Occipital lobe (tissue), 2 donors: ENCODE measurements around the gene NR1D1. TPM values are rescaled to one million over a fixed set of nuclear protein-coding genes. Genes with fewer than 3 reads are reported as not detected.

Experiments used
- DNase-seq: peaks from one replicate; lab custom pipeline; 2025; lab: John Stamatoyannopoulos, UW
- total RNA-seq: library from RNA; depleted of rRNA; stranded (reverse); fragments of >200 nt; gene quantifications from one replicate; pipeline ENCODE4 v1.2.3, GENCODE V29; 2014

Gene NR1D1
- total RNA-seq, 1 donor from 2014 or later, result 0.78 TPM

DNA sequence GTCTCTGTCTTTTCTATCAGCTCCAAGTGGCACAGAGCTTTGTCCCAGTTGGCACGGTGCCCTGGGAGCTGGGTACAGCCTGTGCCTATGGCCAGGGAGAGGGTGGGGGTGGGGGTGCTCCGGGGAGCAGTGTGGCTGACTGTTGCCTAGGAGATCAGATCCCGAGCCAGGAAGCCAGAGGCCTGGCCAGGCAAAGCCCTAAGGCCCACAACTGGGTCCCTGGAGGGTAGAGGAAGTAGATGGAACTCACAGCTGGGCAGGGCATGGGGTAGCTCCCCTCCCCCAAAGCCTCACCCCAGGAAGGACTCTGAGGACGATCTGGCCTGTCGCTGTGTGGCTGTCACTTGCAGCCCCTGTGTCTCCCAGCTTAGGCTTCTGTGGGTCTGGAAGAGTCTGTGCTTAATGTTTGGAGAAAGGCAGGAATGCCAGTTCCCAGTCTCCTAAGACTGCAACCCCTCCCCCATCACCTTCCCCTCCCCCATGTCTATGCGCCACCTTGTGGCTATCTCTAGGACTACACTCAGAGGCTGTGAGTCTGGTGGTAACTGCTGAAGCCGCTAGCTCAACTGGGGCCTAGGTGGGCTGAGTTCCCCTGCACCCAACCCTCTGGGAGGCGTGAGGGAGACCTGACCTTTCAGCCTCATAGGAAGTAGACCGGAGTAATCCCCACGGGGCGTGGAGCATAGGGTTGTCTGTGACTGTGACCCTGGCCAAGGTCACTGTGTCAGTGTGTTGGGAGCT, 25.0 kb downstream of the NR1D1 start:
- DNase-seq, result peak; percentile 75

DNA sequence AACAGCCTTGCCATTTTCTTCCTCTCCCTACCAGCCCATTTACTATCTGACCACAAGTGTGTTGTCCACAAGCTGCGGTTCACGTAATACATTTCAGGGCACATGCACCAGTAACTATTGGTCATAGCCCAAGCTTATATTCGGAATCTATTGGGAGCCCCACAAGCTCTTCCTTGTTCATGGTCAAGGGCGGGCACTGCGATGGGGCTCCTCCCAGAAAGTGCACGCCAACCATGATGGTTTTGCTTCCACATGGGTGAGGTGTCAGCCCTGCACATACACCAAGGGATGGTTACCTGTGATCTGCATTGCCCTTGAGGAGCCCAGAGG, 25.6 kb downstream of the NR1D1 start:
- no peak for DNase-seq

DNA sequence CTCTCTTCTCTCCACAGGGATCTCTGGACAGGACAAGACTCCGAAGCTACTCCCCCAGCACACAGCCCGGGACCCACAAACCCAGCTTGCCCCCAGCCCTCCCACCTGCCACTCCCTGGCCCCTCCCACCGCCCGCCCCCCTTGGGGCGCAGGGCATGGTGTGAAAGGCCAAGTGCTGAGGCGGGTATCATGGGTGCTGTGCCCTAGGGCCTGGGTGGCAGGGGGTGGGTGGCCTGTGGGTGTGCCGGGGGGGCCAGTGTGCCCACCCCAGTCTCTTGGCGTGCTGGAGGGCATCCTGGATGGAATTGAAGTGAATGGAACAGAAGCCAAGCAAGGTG, 26.2 kb downstream of the NR1D1 start:
- no peak for DNase-seq

DNA sequence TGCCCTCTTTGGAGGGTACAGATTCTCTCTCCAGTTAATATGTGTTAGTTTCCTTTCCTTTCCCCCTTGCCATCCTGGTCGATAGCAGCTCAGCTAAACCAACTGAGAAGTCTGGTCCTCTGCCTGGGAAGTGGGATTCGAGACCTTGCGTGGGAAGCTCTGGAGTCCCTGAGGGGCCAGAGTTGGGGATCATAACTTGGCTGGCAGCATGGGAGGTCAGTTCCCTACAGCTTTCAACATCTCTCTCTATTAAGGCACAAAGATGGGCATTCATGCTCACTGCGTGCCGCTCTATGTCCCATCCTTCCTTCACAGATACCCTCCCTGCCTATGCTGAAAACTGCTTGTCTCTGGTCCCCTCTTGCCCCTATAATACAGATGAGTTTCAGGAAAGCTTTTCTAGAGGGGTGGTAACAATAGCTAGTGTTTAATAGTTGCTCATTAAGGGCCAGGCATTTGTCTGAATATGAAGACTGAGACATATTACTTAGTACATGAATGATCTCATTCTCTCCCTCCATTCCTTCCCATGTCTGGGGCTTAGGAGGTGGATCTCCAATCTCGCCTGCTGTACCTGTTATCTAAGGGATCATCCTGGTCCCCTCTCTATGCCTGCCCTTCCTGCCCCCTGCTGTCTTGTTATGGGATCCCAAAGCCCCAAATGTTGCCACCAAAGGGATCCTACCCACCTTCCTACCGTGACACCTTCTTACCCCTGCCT, 26.8 kb downstream of the NR1D1 start:
- DNase-seq, result no peak

DNA sequence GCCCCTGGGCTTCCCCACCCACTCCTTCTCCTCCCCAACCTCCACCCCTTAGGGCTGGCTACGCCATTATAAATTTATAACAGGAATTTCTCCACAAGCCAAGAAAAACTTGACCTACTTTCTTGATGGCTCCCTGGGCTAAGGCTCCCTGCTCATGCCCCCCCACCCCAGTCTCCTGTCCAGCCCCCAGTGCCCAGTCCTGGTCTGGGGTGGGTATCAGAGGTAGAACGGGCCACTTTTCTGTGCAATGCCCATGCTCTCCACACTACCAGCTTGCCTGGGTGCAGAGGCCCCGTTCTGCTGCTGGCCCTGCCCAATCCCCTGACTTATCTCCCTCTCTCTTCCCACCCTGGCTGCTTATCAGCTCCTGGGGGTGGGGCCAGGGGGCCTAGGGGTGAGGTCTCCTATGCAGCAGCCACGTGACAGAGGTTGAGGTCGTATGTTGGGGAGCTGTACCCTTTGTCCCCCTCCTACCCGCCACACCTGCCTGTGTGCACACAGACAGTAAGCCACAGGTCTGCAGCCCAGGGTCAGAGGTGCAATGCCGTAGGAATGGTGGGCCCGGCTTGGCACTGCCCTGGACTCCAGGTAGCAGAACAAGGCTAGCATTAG, 27.5 kb downstream of the NR1D1 start:
- no peak for DNase-seq

DNA sequence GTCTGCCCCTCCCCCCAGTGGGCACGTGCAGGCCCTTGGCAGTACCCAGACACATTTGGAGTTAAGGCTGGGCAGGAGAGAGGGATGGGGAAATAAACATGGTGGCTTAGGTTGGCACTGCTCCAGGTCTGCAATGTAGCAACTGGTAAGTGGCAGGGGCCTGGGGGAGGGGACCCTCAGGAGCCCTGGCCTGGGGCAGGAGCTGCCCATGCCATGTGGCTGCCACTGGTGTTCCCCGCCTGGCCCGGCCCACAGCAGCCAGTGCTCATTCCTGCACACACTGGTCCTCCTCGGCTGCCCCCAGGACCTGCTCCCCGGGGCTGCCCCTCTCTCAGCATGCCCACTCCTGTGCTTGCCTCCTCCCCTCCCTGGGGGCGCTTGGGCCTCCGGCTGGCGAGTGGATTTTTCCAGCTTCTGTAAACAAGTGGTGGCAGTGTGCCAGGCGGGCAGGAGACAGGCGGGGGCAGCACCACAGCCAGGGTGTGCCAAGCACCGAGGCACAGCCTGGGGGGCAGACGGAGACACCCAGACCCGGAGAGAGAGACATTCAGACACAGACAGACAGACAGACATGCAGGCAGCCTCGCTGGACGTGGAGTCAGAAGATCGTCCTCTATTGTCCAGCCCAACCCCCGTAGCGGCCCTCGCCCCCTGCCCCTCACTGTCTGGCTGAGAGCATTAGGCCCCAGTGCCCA, 28.2 kb downstream of the NR1D1 start:
- peak; percentile 87 for DNase-seq

DNA sequence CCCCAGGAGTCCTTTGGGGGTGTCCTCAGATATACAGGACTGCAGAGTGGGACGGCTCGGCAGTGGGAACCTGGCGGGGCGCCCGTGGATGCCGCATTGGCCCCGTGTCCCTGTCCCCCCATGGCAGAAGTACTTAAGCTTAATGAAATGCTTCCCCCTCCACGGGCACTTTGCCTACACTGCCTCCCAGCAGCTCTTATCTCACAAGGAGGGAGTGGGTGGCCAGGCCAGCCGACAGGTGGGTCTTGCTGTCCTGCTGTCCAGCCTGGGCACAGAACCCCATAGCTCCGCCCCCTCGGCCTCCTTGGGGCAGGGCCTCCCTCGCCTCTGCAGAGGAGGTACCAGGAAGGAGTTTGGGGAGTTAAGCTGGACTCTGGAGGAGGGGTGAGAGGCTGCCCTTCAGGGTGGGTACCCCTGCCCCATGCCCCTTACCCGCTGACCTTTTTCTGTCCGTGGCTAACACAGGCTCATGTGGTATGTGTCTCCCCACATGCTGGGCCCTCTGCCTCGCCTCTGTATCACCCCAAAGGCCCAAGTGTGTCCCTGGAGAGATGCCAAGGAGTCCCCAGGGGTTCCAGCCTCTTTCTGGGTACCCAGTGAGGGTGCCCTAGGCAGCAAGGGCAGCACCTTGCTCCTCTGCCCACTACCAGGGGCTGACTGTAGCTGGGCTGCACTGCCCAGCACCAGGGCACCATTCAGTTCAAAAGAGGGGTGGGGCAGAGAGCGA, 28.9 kb downstream of the NR1D1 start:
- DNase-seq, result peak; percentile 50

DNA sequence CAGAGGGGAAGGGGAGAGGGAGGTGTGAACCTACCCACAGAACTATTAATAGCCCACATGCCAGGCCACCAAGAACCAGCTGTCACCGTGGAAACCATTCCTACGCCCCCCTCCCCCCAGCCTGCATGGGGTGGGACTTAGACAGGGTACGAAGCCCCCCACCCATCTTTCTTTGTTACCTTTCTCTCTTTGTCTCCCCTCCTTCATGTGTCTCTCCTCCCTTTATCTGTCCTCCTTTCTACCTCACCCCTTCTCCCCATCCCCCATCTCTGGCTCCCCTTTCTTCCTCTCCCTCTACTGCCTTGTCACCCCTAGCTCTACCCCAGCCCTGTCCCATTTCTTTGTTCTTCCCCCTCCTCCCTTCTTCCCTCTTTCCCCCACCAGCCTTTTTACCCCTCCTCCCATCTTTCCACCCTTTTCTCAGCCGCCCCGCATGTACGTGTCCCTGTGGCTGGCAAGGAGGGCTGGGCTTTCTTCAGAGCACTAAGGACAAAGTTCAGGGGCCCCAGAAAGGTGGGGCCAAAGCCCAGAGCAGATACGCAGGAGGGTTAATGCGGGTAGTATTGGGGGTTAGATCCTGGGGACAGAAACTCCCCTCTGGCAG, 29.6 kb downstream of the NR1D1 start:
- no peak for DNase-seq

DNA sequence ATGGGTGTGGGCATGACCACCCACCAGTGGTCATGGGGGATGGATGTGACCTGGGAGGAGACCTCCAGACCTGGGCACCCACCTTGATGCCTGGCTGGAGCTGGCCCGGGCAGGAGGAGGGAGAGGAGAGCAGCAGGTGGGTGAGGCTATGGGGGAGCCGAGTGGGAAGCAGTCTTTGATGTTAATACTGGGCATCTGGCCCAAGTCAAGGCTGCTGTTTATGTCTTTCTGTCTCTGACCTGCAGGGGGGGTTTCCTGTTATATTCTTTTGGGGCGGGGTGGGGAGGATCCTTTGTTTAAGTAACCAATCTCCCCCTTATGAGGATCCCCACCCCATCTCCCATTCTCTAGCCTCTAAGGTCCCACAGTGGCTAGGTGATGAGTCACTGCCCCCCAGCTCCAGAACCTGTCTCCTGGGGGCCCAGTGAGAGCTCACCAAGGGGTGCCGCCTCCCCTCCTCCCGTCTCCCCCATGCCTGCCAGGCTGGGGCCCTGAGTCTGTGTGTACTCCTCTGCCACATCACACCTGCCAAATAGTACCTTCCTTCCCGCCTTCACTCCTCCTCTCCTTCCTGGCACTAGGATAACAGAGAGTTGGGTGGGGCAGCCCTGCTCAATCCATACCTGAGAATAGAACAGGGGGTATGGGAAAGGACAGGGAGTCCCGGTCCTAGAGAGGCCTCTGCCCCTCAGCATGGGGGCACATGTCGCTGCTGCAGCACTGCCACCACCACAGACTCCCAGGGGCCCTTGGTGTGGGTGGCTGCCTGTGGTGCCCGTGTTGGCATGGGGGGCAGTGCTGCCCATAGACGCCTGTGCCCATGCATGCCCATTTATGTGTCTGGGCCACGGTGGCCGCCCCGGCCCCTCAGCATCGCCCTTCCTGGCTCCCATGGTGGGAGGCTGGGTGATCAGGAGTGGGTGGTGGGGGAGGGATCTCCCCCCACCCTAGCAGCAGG, 30.4 kb downstream of the NR1D1 start:
- no peak for DNase-seq

DNA sequence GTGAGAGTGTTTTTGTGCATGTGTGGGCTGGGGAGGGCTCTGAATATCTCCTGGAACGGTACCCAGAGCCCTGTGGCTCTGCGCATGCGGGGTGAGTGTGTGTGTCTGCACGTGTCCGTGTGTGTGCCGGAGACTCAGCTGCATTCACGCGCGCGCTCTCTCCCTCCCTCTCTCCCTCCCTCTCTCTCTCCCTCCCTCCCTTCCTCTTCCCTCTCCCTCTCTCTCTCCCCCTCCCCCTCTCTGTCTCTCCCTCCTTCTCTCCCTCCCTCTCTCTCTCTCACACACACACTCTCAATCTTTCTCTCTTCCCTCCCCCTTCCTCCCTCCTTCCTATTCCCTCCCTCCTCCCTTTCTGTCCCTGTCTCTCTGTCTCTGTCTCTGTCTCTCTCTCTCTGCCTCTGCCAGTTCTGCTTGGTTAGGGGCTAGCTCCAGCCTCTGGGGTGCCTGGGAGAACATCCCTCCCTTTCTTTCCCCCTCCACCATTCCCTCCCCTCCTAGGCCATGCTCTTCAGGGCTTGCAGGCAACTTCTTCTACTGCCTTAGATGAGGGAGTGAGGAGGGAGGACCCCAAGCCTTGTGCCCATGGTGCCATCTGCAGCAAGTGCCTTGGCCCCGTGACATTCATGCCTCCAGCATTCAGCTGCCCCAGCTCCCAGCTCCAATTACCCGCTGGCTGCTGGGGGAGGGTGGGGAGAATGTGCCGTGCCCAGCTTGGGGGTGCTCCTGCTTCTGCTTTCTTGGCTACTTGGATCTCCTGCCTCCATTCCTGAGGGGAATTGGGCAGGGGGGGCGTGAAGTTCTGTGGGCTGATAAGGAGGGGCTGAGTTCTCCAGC, 31.3 kb downstream of the NR1D1 start:
- peak; percentile 89 for DNase-seq

DNA sequence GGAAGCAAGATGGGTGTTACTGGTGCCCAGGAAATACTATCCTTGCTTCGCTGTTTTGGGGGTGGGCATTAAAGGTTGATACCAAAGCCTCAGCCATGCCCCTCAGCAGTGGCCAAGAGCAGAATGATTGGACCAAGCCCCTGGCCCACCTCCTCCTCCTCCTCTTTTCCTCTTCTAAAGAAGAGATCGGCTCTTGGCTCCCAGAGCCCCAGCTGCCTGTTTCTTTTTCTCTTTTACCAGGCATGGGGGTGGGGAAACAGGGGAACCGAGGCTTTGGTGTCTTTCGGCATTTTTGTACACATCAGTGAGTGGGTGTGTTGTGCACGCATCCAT, 31.8 kb downstream of the NR1D1 start:
- DNase-seq, result no peak

DNA sequence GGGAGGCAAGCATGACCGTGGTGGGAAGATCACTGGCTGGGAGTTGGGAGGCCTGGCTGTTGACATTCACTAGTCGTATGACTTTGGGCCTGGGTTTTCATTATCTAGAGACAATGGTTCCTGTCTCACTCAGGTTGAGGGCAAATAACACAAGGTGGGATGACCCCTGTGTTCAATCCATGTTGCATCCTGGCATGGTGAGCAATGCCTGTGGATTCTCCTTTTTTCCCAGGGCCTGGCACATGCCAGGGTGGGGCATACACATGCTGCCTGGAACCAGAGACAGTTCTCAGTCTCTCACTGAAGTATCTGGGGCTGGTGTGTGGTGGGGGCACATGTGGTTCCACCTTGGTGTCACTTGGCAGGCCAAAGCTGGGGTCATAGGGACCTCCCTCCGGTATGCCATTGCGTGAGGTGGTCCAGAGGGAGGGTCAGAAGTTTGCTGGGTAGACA, 32.2 kb downstream of the NR1D1 start:
- no peak for DNase-seq

DNA sequence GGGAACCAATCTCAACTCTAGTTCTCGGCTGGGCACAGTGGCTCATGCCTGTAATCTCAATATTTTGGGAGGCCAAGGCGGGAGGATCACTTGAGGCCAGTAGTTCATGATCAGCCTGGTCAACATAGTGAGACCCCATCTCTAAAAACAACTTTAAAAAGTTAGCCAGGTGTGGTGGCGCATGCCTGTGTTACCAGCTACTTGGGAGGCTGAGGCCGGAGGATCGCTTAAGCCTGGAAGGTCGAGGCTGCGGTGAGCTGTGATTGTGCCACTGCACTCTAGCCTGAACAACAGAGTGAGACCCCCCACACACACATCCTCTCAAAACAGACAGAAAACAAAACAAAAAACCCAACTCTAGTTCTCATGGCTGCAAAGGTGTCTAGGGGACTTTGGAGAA, 32.7 kb downstream of the NR1D1 start:
- DNase-seq, result no peak

DNA sequence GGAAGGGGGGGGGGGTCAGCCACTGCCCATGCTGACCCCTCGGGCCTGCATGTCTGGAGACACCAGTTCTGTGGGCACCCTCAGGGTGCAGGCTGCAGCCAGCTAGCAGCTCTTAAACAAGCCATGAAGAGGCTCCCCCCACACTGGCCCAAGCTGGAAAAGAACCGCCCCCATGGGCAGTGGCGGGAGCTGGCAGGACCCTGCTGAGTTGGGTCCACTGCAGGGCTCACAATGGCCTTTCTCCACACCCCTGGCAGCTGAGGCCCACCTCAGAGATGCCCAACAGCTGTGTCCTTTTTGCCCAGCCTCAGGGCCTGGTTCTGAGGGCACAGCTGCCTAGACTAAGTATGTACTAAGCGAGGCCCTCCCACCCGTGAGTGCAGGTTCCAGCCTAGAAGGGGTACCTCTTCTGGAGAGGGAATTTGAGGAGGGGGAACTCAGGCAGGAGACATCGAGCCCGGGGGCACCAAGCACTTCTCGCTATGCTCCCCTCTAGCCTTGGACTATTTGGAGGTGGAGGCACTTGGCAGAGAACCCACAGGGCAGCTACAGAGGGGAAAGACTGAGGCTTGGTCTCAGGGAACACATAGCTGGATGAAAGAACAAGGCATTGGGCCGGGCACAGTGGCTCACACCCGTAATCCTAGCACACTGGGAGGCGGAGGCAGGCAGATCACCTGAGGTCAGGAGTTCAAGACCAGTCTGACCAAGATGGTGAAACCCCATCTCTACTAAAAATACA, 34.4 kb downstream of the NR1D1 start:
- DNase-seq, result no peak

DNA sequence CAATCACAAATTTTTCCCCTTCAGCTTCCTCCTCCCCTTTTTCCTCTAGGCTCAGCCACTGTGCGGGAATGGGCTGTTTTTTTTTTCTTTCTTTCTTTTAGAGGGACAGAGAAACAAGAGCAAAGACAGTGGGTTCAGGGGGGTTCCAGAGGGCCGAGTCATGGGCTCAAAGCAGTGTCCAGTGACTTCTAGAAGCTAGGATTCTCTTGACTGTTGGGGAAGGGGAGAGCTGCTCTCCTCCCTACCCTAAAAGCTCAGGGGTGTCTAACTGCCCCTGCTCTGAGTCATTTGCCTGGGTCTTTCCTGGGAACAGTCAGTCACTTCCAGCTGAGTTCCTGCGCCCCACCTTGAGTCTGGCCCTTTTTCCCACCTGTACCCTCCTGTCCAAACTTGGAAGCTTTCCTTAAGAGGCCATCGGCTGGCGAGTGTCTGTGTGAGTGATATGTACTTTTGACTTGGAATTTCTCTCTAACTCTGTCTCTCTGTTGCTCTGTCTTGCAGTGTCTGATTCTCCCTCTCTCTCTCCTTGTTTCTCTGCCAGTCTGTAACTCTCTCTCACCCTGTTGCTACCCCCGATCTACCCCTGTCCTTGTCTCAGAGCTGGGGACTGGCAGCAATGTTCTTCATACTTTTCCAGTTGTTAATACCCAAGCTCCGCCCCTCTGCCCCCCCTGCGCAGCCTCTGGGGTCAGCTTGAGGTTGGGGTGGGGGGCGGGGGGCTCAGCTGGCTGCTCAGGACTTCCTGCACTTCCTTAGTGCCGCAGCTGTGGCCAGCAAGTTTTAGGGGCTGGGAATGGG, 35.2 kb downstream of the NR1D1 start:
- no peak for DNase-seq

DNA sequence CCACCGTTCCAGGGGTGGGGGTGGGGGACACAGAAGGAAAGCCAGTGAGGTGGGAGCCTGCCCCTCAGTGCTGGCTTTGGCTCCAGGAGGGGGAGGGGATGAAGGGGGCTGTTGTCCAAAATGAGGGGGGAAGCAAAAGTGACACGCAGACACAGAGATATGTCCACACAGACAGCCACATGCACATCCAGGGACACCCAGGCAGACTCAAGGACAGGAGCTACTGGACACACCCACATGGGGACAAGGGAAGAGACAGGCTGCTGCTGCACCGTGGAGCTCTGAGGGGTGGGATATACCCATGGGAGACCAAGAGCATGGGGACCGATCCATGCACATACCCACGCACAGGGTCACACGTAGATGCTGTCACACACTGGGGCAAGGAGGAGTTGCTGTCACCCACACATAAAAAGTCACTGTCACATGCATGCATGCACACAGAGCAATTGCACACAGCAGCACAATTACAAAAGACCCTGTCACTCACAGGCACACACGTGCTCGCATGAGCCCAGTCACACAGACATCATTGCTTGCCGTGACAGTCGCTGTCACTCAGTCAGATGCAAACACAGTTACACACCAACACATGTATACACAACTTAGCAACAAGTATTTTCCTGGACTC, 36.4 kb downstream of the NR1D1 start:
- no peak for DNase-seq

DNA sequence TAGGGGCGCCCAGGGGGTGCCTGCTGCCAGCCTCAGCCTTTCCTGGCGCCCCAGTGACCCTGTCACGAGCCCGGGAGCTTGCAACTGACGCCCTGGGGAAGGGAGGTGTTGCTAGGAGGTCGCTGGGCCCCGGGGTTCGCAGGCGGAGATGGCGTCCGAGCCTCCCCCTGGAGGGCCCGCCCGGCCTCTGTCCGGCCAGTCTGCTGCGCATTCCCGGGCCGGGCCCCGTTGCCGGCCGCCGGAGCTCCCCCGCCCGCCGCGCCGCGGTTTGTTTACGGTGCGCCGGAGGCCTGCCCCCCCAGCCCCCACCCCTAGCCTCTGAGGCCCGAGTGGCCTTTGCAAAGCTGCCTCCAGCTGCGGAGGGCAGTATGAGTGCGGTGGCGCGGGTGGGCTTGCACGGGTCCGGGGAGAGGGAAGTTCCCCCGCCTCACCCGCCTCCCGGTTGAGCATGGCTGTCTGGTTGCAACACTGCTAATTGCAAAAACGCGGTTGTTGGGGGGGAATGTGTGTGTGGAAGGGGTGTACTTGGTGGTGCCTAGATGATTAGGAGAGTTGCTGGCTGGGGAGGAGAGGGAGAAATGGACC, 37.1 kb downstream of the NR1D1 start:
- DNase-seq, result no peak
